Measurements from ENCODE around the gene RRH. TPM values are rescaled to one million over a fixed set of nuclear protein-coding genes. Genes with fewer than 3 reads are reported as not detected.

RRH gene
- polyA plus RNA-seq, 1 donor (not counting 4 experiments of a cell fraction or from before 2014, with no cell fraction given) = 0.20 TPM

DNA sequence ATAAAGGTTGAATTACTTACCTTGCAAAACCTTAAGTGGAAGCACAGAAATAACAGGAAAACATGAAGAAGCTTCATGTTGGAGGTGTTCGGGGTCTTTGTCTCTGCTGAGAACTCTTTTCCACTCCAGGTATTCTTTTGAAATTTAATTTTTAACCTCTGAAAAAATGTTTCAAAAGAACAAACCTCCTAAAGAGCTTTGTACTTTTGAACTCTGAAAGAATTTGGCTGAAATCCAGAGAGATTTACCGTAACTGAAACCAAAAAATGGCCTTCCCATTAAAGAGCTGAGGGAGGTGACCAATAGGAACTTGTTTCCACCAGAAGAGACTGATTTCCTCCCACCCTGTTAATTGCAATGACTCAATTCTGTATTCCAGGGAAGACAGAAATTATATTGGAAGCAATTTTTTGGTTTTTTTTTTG lies 25.9 kb upstream of the RRH start, which contains the start of gene CFI:
Gene CFI (minus strand): TSS at position 105 of the 425 bp plus-strand sequence. CDS start 28 bp downstream, at position 77.
- Histone ChIP-seq H3K27ac (ENCODE audit: control insufficient read depth, insufficient read depth, low read length) (no peak within 1 kb of the TSS), H3K27me3 (ENCODE audit: control insufficient read depth, extremely low read depth, insufficient read depth, low read length) (no peaks in the 10 kb centered on the region), H2AFZ (ENCODE audit: control insufficient read depth, low read length) (no peak within 1 kb of the TSS), H3K9me1 (ENCODE audit: control insufficient read depth, extremely low read depth, insufficient read depth, low read length) (no peaks in the 10 kb centered on the region), H3K4me1 (ENCODE audit: control insufficient read depth, extremely low read depth, insufficient read depth, low read length) (no peaks in the 10 kb centered on the region), H3K9ac (ENCODE audit: control insufficient read depth, extremely low read depth, insufficient read depth, low read length) (no peak within 1 kb of the TSS), H3K4me2 (ENCODE audit: control insufficient read depth, extremely low read depth, insufficient read depth, low read depth, low read length) (no peak within 1 kb of the TSS), H3K36me3 (ENCODE audit: control insufficient read depth in 2 of 2, extremely low read depth in 1 of 2, insufficient read depth in 2 of 2, low read length in 2 of 2) (no peaks in the 10 kb centered on the region), H3K9me3 (ENCODE audit: control insufficient read depth, low read depth, low read length) (no peaks in the 10 kb centered on the region), H3K4me3 (ENCODE audit: control insufficient read depth in 2 of 3, extremely low read depth in 1 of 3, insufficient read depth in 2 of 3, low read depth in 1 of 3, low read length in 3 of 3) (no peak within 1 kb of the TSS), H4K20me1 (ENCODE audit: control insufficient read depth, extremely low read depth, insufficient read depth, low read length) (no peaks in the 10 kb centered on the region), H3K79me2 (ENCODE audit: control insufficient read depth, insufficient read depth, low read length) (no peaks in the 10 kb centered on the region)
- dilution Hi-C loops (cut with MboI; ENCODE audit: extremely low pct_ligation_motif_present, low sequenced_read_pairs) = no loop called here
- DNase-seq (ENCODE audit: low read depth, low spot score) (no peak), FAIRE-seq (no peak)
- TF ChIP-seq CTCF (optimal IDR thresholded peaks at IDR 0.05 in 1 of 3, IDR thresholded peaks at IDR 0.05 in 1 of 3, conservative IDR thresholded peaks at IDR 0.05 in 1 of 3; ENCODE audit: extremely low read depth in 1 of 3, insufficient read depth in 2 of 3, low read length in 3 of 3) = no peak
- TF ChIP-seq EZH2 (IDR thresholded peaks at IDR 0.05; ENCODE audit: low read length) = no peak

- no peak for FAIRE-seq
Measured at GRCh38 chr4:109803924-109804571, 23.7 kb upstream of the RRH start.

More at GRCh38 chr4:109803924-109804571, 23.7 kb upstream of the RRH start:
- no peak overlapping the region for H3K27ac ChIP-seq (ENCODE audit: control insufficient read depth, insufficient read depth, low read length)
- no peak overlapping the region for H2AFZ ChIP-seq (ENCODE audit: control insufficient read depth, low read length)
- H3K79me2 ChIP-seq (ENCODE audit: control insufficient read depth, insufficient read depth, low read length) = no peaks in the 10 kb centered on the region
- dilution Hi-C loops (cut with MboI; ENCODE audit: extremely low pct_ligation_motif_present, low sequenced_read_pairs) = no loop called here
- H3K4me1 ChIP-seq (ENCODE audit: control insufficient read depth, extremely low read depth, insufficient read depth, low read length) = no peaks in the 10 kb centered on the region
- DNase-seq (ENCODE audit: low read depth, low spot score) = no peak
- H3K27me3 ChIP-seq (ENCODE audit: control insufficient read depth, extremely low read depth, insufficient read depth, low read length) = no peaks in the 10 kb centered on the region
- TF ChIP-seq EZH2 (IDR thresholded peaks at IDR 0.05; ENCODE audit: low read length) (no peak), CTCF (optimal IDR thresholded peaks at IDR 0.05 in 1 of 3, IDR thresholded peaks at IDR 0.05 in 1 of 3, conservative IDR thresholded peaks at IDR 0.05 in 1 of 3; ENCODE audit: extremely low read depth in 1 of 3, insufficient read depth in 2 of 3, low read length in 3 of 3) (peak; percentile 26 to 75 (median 57))
- no peaks in the 10 kb centered on the region for H3K9me1 ChIP-seq (ENCODE audit: control insufficient read depth, extremely low read depth, insufficient read depth, low read length)
- H3K9me3 ChIP-seq (ENCODE audit: control insufficient read depth, low read depth, low read length) = no peaks in the 10 kb centered on the region
- H3K4me2 ChIP-seq (ENCODE audit: control insufficient read depth, extremely low read depth, insufficient read depth, low read depth, low read length) = no peak overlapping the region
- no peaks in the 10 kb centered on the region for H3K36me3 ChIP-seq (ENCODE audit: control insufficient read depth in 2 of 2, extremely low read depth in 1 of 2, insufficient read depth in 2 of 2, low read length in 2 of 2)
- H4K20me1 ChIP-seq (ENCODE audit: control insufficient read depth, extremely low read depth, insufficient read depth, low read length) = no peaks in the 10 kb centered on the region
- H3K4me3 ChIP-seq (ENCODE audit: control insufficient read depth in 2 of 3, extremely low read depth in 1 of 3, insufficient read depth in 2 of 3, low read depth in 1 of 3, low read length in 3 of 3) = no peak overlapping the region
- H3K9ac ChIP-seq (ENCODE audit: control insufficient read depth, extremely low read depth, insufficient read depth, low read length) = no peak overlapping the region

Data from keratinocyte (primary cell).